Ammon's horn (tissue), 1 donor: ENCODE results near the gene CIAO3.
"Not testable (repeated sequence)": the region's sequence is repeated elsewhere in the genome, so short reads cannot be mapped to it uniquely, and the experiment has no call there.

Experiments
- DNase-seq: peaks from one replicate; pipeline ENCODE4 v3.0.0-alpha.2; 2016; ENCODE audit warnings: low spot score

CIAO3 gene

DNA sequence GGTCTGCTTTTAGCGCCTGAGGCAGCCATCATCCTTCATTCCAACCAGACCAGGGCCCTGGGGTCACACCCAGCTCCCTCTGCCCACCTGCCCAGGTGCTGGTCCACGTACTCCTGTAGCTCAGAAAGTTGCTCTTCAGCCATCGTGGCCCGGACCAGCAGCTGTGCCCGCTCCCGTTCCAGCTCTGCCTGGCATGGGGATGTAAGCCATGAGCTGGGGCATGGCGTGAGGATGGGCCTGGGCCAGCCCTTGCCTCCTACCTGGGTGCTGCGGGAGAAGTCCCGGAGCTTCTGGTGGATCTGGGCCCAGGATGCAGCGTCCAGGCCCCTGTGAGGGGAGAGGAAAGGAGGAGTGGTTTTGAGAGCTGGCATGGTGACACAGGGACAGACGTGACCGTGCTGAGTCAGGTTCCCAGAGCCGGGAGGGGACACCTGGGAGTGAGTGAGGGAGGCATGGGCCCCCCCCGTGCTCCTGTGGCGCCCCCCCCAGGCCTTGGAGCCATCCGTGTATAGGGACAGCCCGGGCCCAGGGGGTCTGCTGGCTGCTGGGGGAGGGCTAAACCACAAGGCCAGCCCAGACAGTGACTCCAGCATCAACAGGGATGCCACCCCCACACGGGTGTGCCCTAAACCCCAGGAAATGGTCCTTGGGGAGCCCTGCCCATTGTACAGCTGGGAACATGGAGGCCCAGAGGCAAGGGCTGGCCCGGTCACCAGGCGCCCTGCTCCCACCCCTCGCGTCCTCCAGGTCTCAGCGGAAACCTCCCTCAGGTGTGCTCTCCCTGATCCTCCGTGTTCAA, 17.8 kb downstream of the CIAO3 start:
- DNase-seq: no peak

DNA sequence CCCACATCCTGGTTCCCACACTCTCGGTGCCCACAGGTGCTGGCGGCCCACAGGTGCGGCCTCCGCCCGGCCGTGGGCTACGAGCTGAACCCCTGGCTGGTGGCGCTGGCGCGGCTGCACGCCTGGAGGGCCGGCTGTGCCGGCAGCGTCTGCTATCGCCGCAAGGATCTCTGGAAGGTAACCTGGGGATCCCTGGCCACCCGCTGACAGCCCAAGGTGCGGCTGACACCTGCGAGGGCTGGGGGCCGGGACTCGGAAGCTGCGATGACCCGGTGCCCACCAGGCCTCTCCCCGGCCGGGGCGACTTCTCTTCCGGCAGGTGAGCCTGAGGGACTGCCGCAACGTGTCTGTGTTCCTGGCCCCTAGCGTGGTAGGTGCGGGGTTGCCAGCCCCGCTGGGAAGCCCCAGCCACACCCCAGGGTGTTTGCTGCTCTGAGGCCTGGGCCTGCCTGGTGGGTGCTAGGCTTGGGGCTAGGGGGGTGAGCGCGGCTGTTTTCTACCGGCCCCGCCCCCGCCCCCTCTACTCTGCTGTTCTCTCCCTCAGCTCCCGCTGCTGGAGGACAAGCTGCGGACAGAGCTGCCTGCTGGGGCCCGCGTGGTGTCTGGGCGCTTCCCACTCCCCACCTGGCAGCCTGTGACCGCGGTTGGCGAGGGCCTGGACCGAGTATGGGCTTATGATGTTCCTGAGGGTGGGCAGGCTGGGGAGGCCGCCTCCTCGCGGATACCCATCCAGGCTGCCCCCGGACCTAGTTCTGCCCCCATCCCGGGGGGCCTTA, 18.8 kb downstream of the CIAO3 start:
- DNase-seq: no peak

DNA sequence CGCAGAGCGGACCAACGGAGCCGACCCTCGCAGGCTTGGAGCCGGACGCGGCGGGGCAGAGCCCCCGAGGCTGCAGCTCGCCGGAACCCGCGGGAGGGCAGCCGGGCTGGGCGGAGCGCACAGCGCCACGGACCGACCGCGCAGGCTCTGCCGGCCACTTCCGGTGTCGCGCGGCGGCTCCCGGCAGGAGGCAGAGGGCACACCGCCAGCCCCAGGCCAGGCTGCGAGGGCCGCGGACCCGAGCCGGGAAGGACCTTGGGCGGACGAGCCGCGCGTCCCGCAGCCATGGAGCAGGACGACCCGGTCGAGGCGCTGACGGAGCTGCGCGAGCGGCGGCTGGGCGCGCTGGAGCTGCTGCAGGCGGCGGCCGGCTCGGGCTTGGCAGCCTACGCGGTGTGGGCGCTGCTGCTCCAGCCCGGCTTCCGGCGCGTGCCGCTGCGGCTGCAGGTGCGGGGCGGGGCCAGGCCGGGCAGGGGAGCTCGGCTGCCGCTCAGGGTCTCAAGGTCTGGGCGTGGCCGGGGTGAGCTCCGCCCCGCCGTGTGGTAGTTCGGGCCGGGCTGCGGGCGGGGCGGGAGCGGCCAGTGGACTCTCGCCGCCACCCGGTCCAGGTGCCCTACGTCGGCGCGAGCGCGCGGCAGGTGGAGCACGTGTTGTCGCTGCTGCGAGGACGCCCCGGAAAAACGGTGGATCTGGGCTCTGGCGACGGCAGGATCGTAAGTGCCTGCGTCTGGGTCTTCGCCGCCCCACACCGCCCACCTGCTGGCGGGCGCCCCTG, 19.6 kb downstream of the CIAO3 start, which contains the start of gene ANTKMT:
ANTKMT (plus strand) TSS at position 157 of the 775 bp plus-strand sequence; CDS start at position 286, 129 bp downstream.
- peak; percentile 76 for DNase-seq

DNA sequence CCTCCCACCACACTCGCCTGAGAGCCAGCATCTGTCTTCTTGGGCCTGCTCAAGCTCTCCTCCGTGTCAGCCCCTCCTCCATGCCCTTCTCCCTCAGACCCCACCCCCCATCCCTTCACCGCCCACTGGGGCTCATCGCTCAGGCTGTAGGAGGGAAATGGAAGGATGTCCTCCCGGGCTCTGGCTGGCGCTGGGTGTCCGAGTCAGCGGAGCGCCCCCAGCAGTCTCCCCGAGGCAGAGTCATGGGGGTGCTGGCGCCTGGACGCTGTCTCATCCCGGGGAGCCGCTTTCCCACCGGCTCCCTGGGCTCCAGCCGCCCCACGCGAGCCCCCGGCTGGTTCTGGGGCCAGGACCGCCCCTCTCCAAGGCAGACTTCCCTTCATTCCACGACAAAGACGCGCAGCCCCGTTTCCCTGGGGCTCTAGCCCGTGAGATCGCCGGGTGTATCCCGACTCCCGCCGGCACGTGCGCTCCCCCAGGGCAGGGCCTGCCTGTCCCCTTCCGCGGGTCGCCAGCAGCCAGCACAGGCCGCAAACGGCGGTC, 20.3 kb downstream of the CIAO3 start:
- DNase-seq: peak; percentile 80

DNA sequence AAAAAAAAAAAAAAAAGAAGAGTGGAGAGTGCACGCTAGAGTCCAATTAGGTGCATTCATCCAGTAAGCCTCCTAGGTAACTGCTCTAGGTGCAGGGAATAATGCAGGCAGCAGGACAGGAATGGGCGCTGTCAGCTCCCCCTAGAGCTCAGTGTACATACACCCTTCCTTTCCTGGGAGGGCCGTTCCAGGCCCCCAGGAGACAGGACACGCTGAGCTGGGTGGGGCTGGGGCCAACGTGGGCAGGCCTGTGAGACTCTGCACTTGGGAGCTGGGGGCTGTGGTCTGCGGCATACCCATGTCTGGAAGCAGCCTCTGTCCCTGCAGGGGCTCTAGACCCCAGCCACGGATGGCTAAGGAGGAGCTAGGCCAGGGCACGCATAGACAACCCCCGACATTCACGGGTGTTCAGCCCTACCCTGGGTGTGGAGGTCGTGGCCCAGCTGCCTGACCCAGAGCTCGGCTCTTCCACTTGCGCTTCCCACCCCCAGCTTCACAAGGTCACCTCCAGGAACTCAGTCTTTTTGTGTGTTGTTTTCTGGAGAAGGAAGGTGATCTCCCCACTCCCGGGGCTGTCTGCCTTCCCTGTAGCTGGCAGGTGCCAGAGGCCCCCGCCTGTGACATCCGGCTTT, 20.9 kb downstream of the CIAO3 start:
- no peak for DNase-seq

DNA sequence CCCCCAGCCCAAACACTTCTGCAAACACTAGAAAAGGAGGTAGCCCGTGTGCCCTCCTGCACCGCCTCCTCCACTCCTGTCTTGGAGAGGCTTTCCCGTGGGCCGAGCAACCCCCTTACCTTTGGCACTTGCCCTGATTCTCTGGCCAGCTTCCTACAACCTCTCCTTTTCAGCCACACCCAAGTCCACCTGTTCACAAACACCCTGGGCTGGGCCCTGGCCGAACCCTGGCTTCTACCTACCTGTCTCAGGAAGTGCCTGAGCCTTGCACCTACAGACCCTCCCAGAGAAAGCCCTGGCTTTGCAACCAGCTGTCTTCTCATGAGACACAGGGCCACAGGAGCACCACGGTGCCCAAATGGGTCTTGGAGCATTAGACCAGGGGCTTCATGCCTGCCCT, 21.9 kb downstream of the CIAO3 start:
- DNase-seq: no peak

DNA sequence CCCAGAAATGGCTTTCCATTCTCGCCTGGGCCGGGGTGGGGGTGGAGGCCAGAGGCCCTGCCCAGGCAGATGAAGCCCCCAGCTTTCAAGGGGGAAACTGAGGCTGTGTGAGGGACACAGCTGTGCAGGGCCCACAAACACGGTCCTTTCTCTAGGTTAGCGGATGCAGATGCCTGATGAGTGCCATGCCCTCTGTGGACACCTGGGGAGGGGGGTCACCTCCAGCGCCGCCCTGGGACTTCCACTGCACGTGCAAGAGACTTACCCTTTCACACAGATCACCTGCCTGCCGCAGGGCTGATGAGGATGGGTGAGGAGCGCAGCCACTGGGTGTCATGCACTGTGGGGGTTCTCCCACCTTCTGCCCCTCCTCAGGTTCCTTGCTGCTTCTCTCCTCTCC, 22.4 kb downstream of the CIAO3 start:
- no peak for DNase-seq

DNA sequence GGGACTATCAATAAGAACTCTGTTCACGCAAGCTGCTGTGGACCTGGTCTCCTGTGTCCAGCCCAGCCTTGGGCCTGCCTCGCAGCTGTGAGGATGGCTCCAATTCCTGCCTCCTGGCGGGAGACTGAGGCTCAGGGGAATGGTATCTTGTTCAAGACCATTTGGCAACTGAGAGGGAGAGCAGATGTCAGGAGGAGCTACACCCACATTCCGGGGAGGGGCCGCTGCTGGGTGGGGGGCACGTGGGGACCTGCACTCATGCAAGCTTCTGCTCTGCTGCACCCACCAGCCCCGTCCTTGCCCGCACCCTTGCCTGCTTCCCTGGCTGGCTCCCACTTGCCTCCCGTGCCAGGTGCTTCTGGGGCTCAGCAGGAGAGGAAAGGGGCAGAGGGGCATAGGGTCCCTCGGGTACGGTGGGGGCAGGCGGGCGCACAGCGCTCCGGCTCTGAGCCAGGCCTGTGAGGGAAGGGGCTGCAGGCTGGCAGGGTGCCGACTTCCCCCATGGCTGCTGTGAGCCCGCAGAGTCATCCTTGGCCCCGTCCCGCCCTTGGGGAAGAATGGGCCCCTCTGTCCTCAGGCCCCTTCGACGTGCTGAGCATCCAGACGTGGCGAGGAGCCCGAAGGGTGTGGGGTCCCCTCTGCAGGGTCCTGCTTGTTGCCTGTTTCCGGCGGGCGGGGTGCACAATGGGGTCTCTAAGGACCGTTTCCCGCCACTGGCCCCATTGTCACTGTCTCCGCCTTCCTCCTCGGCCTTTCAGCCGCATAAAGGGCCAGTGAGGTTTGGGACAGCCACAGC, 23.1 kb downstream of the CIAO3 start:
- DNase-seq: no peak

DNA sequence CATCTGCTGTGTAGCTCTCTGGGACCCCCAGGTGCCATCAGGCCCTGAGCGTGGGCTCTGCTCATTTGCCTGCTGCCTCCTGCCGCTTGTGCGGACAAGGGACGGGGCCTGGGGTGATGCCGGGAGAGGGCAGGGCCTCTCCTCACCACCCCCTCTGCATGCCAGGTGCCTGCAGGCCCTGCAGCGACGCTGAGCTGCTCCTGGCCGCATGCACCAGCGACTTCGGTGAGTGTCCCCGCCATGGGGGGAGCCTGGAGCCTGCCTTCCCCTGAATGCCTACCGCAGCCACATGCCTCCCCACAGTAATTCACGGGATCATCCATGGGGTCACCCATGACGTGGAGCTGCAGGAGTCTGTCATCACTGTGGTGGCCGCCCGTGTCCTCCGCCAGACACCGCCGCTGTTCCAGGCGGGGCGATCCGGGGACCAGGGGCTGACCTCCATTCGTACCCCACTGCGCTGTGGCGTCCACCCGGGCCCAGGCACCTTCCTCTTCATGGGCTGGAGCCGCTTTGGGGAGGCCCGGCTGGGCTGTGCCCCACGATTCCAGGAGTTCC, 23.9 kb downstream of the CIAO3 start:
- no peak for DNase-seq

DNA sequence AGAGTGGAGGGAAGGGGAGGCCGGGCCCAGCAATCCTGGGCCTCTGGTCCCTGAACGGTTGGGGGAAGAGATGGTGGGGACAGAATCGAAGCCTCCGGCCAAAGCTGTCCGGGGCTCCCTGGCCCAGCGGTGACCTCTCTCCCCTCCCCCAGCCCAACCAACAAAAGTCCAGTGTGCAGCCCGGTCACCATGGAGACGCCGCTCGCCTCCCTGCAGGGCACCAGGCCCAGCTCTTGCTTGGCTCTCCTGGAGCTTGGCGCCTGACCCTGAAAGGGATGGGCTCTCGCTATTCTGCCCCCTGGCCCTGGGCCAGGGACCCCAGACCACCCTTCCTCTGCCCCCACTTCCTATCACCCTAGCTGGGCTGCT, 24.6 kb downstream of the CIAO3 start:
- DNase-seq: peak; percentile 96

DNA sequence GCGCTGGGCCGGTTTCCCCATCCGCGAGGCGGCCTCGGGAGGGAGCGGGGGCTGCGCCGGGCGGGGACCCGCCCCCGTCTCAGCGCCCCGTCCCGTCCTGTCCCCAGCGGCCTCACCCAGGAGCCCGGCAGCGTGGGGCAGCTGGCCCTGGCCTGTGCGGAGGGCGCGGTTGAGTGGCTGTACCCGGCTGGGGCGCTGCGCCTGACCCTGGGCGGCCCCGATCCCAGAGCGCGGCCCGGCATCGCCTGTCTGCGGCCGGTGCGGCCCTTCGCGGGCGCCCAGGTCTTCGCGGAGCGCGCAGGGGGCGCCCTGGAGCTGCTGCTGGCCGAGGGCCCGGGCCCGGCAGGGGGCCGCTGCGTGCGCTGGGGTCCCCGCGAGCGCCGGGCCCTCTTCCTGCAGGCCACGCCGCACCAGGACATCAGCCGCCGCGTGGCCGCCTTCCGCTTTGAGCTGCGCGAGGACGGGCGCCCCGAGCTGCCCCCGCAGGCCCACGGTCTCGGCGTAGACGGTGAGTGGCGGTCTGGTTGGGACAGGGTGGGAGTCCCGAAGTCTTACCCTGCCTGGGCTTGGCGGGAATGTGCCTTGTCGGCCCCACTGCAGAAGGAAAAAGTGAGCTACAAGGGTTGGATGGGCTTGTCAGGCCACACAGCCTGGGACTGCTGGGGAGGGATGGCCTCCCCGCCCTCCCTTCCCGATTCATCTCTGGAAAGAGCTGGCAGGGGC, 25.2 kb downstream of the CIAO3 start:
- DNase-seq: no peak

DNA sequence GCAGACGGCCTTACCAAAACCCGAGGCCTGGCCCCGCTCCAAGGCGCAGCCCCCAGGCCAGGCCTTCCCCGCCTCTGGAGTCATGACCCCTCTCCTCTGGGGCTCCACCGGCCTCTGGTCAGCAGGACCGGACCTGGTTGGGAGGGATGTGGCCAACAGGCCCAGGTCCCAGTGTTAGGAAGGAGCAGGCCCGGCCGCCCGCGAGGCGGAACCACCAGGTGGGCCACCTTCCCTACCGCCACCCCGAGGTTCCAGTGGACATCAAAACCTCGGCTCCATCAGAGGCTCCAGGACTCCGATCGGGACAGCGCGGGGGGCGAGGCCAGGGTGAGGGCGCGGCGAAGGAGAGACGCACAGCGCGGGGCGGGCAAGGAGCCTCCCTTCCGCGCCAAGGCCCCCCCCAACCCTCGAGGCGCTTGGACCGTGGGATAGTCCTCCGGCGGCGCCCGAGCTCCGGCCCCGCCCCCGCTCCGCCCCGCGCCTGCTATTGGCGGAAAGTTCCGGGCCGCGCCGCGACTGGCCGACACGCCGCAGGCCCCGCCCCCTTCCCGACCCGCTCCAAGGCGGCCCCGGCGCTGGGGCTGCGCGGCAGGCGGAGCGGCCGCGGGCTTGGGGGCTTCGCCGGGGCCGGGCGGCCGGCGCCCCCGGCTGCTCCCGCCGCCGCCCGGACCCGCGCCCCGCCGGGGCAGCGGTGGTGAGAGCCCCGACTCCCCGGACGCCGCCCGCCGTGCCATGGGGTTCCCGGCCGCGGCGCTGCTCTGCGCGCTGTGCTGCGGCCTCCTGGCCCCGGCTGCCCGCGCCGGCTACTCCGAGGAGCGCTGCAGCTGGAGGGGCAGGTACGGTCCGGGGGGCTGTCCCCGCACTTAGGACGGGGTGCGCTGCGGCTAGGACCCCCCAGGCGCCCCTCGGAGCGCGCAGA, 26.0 kb downstream of the CIAO3 start, which contains the start of gene METRN:
METRN (plus strand) TSS at position 561 of the 919 bp plus-strand sequence; CDS start at position 733, 172 bp downstream.
- peak; percentile 91 for DNase-seq

DNA sequence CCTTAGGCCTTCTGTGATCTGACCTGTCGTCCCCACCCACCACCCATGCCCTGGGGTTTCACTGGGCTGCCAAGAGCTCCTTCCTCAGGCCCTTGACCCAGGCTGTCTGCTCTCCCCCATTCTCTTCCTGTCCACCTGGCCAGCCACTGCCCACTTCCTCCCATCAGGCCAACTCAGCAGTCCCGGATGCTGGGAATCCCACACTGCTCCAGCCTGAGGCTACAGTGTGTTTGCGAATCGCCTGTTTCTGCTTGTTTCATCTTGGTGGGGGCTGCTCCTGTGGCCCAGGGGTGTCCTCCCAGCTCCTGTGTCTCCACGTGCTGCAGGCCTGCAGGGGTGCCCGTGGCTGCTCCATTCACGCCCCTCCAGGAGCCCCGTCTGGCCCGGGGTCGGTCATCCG, 26.7 kb downstream of the CIAO3 start:
- no peak for DNase-seq

DNA sequence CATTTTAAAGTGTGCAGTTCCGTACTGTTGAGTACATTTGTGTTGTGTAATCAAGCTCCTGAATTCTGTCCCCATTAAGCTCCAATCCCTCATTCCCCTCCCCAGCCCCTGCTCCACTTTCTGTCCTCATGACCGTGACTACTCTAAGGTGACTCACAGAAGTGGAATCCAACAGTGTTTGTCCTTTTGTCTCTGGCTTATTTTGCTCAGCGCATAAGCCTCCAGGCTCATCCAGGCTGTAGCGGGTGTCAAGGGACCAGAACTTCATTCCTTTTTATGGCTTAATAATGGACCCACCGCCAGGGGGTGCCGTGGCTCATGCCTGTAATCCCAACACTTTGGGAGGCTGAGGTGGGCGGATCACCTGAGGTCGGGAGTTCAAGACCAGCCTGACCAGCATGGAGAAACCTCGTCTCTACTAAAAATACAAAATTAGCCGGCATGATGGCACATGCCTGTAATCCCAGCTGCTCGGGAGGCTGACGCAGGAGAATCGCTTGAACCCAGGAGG, 28.0 kb downstream of the CIAO3 start:
- DNase-seq: not testable (repeated sequence)

DNA sequence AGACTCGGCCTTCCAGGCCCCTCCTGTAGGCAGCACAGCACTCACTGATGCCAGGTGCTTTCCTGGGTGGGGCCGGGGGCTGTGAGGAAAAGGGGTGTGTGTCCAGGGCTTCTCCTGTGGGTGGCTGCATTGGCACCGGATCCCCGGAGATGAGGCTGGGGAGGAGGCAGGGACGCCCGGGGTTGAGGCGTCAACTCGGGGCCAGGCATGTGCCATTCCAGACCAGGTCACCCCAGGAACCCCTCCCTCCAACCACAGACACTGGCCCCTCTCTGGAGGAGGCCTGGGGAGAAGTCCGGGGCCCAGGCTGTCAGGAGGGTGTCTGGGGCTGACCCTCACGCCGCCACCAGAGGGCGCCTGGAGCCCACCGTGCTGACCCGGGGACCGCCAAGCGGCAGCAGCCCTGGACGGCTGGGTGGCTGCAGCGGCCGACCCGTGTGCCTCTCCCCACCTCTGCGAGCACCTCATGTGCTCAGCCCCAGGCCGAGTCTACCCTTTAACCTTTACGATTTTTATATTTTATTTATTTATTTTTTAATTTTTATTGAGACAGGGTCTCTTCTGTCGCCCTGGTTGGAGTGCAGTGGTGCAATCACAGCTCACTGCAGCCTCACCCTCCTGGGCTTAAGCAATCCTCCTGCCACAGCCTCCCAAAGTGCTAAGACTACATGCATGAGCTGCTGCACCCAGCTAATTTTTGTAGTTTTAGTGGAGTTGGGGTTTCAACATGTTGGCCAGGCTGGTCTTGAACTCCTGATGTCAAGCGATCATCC, 29.1 kb downstream of the CIAO3 start:
- peak; percentile 85 for DNase-seq

DNA sequence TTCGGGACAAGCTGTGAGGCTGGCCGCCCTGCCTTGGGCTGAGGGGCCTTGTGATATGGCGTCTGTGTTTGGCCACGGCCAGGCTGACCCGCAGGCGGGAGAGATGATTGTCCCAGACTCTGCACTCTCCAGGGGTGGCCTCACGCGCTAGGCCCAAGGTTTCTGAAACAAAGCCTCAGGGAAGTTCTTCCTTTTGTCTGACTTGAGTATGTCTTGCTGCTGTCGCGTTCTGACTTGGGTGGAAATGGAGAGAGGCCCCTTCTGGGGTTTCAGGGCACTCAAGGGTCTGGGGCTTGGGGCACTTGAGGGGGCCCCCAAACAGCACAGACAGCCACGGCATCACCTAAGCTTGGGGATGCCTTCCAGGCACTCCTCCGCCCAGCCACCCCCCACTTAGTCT, 29.7 kb downstream of the CIAO3 start:
- DNase-seq: no peak

DNA sequence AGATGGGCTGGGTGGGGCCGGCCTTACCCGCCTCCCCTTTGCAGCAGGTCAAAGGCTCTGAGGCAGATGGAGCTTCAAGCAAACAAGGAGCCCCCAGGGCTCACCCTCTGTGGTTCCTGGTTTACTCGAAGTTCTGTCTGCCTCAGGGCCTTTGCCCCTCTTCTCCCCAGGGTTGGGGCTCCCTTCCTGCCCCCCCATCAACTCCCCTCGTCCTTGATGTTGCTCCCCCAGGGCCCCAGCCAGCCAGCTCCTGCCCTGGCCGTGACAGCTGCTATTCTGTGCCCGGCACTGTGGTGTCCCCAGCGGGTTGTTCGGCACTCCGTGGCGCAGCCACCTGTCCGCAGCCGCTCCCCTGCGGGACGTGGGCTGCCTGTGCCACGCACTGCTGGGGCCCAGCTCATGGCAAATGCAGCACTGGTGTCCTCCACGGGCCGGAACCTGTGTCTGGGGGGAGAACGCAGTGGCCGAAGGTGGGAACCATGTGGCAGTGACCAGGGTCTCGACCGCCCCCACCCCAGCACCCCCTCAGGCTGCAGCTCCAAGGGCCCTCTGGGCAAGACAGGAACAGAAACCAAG, 30.2 kb downstream of the CIAO3 start:
- no peak for DNase-seq
